Spleen (tissue), 7 donors: ENCODE measurements around the gene PLEKHN1.

ENCODE experiments used
- POLR2A ChIP-seq, 3 donors: fragments of 450-650 bp; IDR thresholded peaks; one replicate each; pipeline ENCODE4 v1.5.1; 2017; ENCODE audit warnings: antibody characterized with exemption in 3 of 3, mild to moderate bottlenecking in 1 of 3
- POLR2AphosphoS5 ChIP-seq, 3 donors: sonication (generic); formaldehyde crosslinking; IDR thresholded peaks; one replicate each; pipeline ENCODE4 v1.5.1; 2017; ENCODE audit warnings: antibody characterized with exemption in 3 of 3
- TF ChIP-seq, protein P1 (sequence below), 11 experiments: fragments of 200-600 bp in 7 of 11; fragments of 450-650 bp in 4 of 11; sonication (generic) in 4 of 11; IDR thresholded peaks in 8 of 11; conservative IDR thresholded peaks in 3 of 11; 1 replicate in 7 of 11; 2 replicates in 4 of 11; pipeline versions ENCODE4 v1.4.0 to v1.8.0; 2016 to 2021; ENCODE audit warnings: antibody characterized with exemption in 11 of 11, inconsistent platforms in 4 of 11, mild to moderate bottlenecking in 1 of 11
- donor health status: DM: no; HTN: no; CAD: no; lungs with moderate emphysema.
- donor health status: DM: no; HTN: no; CAD: no.
- donor health status: DM: no; HTN: no; CAD: no.

DNA sequence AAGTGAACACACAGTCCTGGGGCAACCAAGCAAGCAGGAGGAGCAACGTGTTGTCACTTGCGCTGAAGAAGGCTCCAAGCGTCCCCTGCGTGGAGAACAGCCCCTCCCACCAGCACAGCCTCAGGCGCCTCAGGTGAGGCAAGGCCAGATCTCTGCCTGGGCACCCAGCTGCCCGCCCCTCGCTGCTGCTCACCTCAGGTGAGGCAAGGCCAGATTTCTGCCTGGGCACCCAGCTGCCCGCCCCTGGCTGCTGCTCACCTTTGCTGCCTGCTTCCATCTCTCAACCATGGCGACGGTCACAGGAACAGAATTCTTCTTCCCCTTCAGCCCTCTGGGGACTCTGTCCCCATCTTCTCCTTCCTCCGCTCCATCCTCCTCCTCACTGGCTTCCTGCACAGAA, 9.6 kb upstream of the PLEKHN1 start:
- TF ChIP-seq POLR2AphosphoS5 (IDR thresholded peaks at IDR 0.05), result no peak
- TF ChIP-seq, protein P1, sequence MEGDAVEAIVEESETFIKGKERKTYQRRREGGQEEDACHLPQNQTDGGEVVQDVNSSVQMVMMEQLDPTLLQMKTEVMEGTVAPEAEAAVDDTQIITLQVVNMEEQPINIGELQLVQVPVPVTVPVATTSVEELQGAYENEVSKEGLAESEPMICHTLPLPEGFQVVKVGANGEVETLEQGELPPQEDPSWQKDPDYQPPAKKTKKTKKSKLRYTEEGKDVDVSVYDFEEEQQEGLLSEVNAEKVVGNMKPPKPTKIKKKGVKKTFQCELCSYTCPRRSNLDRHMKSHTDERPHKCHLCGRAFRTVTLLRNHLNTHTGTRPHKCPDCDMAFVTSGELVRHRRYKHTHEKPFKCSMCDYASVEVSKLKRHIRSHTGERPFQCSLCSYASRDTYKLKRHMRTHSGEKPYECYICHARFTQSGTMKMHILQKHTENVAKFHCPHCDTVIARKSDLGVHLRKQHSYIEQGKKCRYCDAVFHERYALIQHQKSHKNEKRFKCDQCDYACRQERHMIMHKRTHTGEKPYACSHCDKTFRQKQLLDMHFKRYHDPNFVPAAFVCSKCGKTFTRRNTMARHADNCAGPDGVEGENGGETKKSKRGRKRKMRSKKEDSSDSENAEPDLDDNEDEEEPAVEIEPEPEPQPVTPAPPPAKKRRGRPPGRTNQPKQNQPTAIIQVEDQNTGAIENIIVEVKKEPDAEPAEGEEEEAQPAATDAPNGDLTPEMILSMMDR (IDR thresholded peaks at IDR 0.05 in 8 of 11, conservative IDR thresholded peaks at IDR 0.05 in 3 of 11), result no peak
- no peak for TF ChIP-seq POLR2A (IDR thresholded peaks at IDR 0.05)
